Measurements from ENCODE around the gene DUSP10. TPM values are rescaled to one million over a fixed set of nuclear protein-coding genes. Genes with fewer than 3 reads are reported as not detected.

DUSP10 gene
- total RNA-seq, 1 experiment from 2014 or later: 1.6 TPM

DNA sequence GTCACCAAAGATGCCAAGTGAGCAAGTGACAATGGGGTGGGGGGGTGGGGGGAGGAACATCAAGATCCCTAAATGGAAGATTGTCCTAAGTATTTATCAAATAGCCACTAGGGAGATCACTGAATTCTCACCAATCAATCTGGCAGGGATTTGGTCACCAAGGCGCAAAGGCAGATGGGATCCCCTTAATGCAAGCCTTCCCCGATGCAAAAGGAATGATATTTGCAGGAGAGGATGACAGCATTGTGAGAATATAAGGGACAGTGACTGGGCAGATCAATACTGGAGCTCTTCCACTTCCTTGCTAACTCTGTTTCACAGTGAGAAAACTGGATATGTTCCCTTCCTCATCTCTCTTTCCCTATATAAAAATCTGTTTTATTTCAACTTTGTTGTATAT lies 40.9 kb downstream of the DUSP10 start (continued):
- TF ChIP-seq IRF2 (CRISPR knock-in tag; IDR thresholded peaks at IDR 0.05; ENCODE audit: borderline replicate concordance, low read depth) (no peak), KAT7 (CRISPR knock-in tag; IDR thresholded peaks at IDR 0.05; ENCODE audit: borderline replicate concordance) (no peak), MXD4 (CRISPR knock-in tag; IDR thresholded peaks at IDR 0.05; ENCODE audit: borderline replicate concordance) (no peak), ESRRA (CRISPR knock-in tag; IDR thresholded peaks at IDR 0.05; ENCODE audit: borderline replicate concordance) (no peak)
- TF ChIP-seq, protein P1, sequence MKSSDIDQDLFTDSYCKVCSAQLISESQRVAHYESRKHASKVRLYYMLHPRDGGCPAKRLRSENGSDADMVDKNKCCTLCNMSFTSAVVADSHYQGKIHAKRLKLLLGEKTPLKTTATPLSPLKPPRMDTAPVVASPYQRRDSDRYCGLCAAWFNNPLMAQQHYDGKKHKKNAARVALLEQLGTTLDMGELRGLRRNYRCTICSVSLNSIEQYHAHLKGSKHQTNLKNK (CRISPR knock-in tag; IDR thresholded peaks at IDR 0.05): no peak

DNA sequence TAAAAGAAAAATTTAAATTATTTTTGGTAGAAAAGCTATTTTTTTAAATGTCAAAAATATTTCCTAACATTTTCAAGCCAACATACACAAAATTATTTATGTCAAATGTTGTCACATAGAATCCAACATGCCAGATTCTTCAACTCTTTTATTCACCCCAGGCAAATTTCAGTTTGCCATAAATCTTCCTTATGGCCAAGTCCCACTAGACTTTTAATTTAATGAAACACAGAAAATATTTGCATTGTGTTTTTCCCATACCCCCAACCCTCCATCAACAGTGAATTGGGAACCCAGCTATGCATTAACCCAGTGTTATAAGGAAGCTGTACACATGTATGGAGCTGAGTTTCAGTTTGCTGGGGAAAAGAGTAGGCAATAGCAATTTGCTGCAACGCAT lies 41.4 kb downstream of the DUSP10 start:
- TF ChIP-seq, protein P2, sequence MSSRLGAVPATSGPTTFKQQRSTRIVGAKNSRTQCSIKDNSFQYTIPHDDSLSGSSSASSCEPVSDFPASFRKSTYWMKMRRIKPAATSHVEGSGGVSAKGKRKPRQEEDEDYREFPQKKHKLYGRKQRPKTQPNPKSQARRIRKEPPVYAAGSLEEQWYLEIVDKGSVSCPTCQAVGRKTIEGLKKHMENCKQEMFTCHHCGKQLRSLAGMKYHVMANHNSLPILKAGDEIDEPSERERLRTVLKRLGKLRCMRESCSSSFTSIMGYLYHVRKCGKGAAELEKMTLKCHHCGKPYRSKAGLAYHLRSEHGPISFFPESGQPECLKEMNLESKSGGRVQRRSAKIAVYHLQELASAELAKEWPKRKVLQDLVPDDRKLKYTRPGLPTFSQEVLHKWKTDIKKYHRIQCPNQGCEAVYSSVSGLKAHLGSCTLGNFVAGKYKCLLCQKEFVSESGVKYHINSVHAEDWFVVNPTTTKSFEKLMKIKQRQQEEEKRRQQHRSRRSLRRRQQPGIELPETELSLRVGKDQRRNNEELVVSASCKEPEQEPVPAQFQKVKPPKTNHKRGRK (CRISPR knock-in tag; IDR thresholded peaks at IDR 0.05; ENCODE audit: borderline replicate concordance): no peak
- TF ChIP-seq, protein P3, sequence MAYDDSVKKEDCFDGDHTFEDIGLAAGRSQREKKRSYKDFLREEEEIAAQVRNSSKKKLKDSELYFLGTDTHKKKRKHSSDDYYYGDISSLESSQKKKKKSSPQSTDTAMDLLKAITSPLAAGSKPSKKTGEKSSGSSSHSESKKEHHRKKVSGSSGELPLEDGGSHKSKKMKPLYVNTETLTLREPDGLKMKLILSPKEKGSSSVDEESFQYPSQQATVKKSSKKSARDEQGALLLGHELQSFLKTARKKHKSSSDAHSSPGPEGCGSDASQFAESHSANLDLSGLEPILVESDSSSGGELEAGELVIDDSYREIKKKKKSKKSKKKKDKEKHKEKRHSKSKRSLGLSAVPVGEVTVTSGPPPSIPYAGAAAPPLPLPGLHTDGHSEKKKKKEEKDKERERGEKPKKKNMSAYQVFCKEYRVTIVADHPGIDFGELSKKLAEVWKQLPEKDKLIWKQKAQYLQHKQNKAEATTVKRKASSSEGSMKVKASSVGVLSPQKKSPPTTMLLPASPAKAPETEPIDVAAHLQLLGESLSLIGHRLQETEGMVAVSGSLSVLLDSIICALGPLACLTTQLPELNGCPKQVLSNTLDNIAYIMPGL (CRISPR knock-in tag; IDR thresholded peaks at IDR 0.05): no peak
- TF ChIP-seq, protein P4, sequence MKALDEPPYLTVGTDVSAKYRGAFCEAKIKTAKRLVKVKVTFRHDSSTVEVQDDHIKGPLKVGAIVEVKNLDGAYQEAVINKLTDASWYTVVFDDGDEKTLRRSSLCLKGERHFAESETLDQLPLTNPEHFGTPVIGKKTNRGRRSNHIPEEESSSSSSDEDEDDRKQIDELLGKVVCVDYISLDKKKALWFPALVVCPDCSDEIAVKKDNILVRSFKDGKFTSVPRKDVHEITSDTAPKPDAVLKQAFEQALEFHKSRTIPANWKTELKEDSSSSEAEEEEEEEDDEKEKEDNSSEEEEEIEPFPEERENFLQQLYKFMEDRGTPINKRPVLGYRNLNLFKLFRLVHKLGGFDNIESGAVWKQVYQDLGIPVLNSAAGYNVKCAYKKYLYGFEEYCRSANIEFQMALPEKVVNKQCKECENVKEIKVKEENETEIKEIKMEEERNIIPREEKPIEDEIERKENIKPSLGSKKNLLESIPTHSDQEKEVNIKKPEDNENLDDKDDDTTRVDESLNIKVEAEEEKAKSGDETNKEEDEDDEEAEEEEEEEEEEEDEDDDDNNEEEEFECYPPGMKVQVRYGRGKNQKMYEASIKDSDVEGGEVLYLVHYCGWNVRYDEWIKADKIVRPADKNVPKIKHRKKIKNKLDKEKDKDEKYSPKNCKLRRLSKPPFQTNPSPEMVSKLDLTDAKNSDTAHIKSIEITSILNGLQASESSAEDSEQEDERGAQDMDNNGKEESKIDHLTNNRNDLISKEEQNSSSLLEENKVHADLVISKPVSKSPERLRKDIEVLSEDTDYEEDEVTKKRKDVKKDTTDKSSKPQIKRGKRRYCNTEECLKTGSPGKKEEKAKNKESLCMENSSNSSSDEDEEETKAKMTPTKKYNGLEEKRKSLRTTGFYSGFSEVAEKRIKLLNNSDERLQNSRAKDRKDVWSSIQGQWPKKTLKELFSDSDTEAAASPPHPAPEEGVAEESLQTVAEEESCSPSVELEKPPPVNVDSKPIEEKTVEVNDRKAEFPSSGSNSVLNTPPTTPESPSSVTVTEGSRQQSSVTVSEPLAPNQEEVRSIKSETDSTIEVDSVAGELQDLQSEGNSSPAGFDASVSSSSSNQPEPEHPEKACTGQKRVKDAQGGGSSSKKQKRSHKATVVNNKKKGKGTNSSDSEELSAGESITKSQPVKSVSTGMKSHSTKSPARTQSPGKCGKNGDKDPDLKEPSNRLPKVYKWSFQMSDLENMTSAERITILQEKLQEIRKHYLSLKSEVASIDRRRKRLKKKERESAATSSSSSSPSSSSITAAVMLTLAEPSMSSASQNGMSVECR (CRISPR knock-in tag; IDR thresholded peaks at IDR 0.05; ENCODE audit: borderline replicate concordance): no peak
- TF ChIP-seq ZNF138 (CRISPR knock-in tag; conservative IDR thresholded peaks at IDR 0.05) (no peak), CBFB (CRISPR knock-in tag; IDR thresholded peaks at IDR 0.05; ENCODE audit: low read depth) (no peak), ZNF263 (CRISPR knock-in tag; IDR thresholded peaks at IDR 0.05; ENCODE audit: low read depth) (no peak)
- POLR2A ChIA-PET: no interaction called here
- H3K4me3 Mint-ChIP-seq: no peak overlapping the region
- no peaks in the 10 kb centered on the region for H3K4me1 Mint-ChIP-seq
- DNase-seq (ENCODE audit: low spot score) (no peak), ATAC-seq (no peak)
- H3K36me3 Mint-ChIP-seq: peaks cover 3% of the 10 kb centered on the region; the same call in 1 of the 2 replicates
- no peaks in the 10 kb centered on the region; the same call in 1 of the 2 replicates for H3K27me3 Mint-ChIP-seq (ENCODE audit: low read depth)
- CTCF ChIA-PET: no interaction called here
- H3K27ac Mint-ChIP-seq: no peak overlapping the region
- H3K9me3 Mint-ChIP-seq: no peaks in the 10 kb centered on the region

DNA sequence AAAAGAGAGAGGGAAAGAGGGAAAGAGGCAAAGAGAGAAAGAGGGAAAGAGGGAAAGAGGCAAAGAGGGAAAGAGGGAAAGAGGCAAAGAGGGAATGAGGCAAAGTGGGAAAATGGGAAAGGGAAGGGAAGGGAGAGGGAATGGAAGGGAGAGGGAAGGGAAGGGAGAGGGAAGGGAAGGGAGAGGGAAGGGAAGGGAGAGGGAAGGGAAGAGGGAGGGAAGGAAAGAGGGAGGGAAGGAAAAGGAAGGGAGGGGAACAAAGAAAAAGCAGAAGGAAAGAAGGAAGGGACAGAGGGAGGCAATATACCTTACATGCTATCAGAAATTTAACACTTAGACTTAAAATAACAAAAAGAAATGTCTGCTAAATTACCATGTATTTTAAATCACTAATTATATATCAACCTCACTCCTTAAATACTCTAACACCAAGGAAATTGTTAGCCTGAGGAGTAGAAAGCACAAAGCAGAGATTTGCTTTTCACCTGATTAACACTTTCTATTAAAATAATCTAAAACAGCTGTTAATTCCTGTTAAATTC lies 41.8 kb downstream of the DUSP10 start:
- Mint-ChIP-seq H3K36me3 (peaks cover 3% of the 10 kb centered on the region; the same call in 1 of the 2 replicates), H3K4me3 (no peak overlapping the region), H3K27me3 (ENCODE audit: low read depth) (no peaks in the 10 kb centered on the region; the same call in 1 of the 2 replicates), H3K4me1 (no peaks in the 10 kb centered on the region), H3K9me3 (no peaks in the 10 kb centered on the region), H3K27ac (no peak overlapping the region)
- no peak for ATAC-seq
- POLR2A ChIA-PET: no interaction called here
- no peak for DNase-seq (ENCODE audit: low spot score)
- CTCF ChIA-PET: no interaction called here
- TF ChIP-seq, protein P5, sequence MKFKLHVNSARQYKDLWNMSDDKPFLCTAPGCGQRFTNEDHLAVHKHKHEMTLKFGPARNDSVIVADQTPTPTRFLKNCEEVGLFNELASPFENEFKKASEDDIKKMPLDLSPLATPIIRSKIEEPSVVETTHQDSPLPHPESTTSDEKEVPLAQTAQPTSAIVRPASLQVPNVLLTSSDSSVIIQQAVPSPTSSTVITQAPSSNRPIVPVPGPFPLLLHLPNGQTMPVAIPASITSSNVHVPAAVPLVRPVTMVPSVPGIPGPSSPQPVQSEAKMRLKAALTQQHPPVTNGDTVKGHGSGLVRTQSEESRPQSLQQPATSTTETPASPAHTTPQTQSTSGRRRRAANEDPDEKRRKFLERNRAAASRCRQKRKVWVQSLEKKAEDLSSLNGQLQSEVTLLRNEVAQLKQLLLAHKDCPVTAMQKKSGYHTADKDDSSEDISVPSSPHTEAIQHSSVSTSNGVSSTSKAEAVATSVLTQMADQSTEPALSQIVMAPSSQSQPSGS (CRISPR knock-in tag; IDR thresholded peaks at IDR 0.05; ENCODE audit: borderline replicate concordance, low read depth): no peak
- no peak for TF ChIP-seq RORB (CRISPR knock-in tag; IDR thresholded peaks at IDR 0.05)
- TF ChIP-seq SMAD4 (CRISPR knock-in tag; IDR thresholded peaks at IDR 0.05): no peak
- TF ChIP-seq PRRX2 (CRISPR knock-in tag; IDR thresholded peaks at IDR 0.05): no peak
- TF ChIP-seq ZNF423 (CRISPR knock-in tag; IDR thresholded peaks at IDR 0.05): no peak
- TF ChIP-seq OVOL2 (CRISPR knock-in tag; IDR thresholded peaks at IDR 0.05; ENCODE audit: borderline replicate concordance): no peak
- no peak for TF ChIP-seq ZNF232 (CRISPR knock-in tag; IDR thresholded peaks at IDR 0.05)
- TF ChIP-seq NR3C1 (CRISPR knock-in tag; conservative IDR thresholded peaks at IDR 0.05; ENCODE audit: low read depth): no peak
- TF ChIP-seq ETV6 (CRISPR knock-in tag; IDR thresholded peaks at IDR 0.05): no peak
- TF ChIP-seq HMGA2 (CRISPR knock-in tag; IDR thresholded peaks at IDR 0.05): no peak
- no peak for TF ChIP-seq GTF2I (CRISPR knock-in tag; conservative IDR thresholded peaks at IDR 0.05)
- no peak for TF ChIP-seq ZNF121 (CRISPR knock-in tag; IDR thresholded peaks at IDR 0.05)
- TF ChIP-seq, protein P6, sequence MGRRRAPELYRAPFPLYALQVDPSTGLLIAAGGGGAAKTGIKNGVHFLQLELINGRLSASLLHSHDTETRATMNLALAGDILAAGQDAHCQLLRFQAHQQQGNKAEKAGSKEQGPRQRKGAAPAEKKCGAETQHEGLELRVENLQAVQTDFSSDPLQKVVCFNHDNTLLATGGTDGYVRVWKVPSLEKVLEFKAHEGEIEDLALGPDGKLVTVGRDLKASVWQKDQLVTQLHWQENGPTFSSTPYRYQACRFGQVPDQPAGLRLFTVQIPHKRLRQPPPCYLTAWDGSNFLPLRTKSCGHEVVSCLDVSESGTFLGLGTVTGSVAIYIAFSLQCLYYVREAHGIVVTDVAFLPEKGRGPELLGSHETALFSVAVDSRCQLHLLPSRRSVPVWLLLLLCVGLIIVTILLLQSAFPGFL (CRISPR knock-in tag; IDR thresholded peaks at IDR 0.05; ENCODE audit: borderline replicate concordance): no peak
- no peak for TF ChIP-seq RELA (CRISPR knock-in tag; IDR thresholded peaks at IDR 0.05; ENCODE audit: borderline replicate concordance)
